ENCODE measurements around the gene LIMCH1.

The LIMCH1 gene

GRCh38 chr4:41611124-41611838 is 73.3 kb downstream of the LIMCH1 start:
- TF ChIP-seq POLR2AphosphoS5 (IDR thresholded peaks at IDR 0.05; ENCODE audit: low read depth, low read length): no peak
- TF ChIP-seq REST (IDR thresholded peaks at IDR 0.05; ENCODE audit: insufficient read depth in 1 of 2, low read depth in 2 of 2, low read length in 2 of 2): no peak
- no peak for TF ChIP-seq TAF1 (IDR thresholded peaks at IDR 0.05; ENCODE audit: borderline replicate concordance, insufficient read depth, low read length)
- TF ChIP-seq SIN3A (IDR thresholded peaks at IDR 0.05; ENCODE audit: borderline replicate concordance, insufficient read depth, low read length): no peak
- no peak for TF ChIP-seq FOXP2 (optimal IDR thresholded peaks at IDR 0.05; ENCODE audit: borderline replicate concordance, extremely low read depth, extremely low read length, insufficient read depth)

DNA sequence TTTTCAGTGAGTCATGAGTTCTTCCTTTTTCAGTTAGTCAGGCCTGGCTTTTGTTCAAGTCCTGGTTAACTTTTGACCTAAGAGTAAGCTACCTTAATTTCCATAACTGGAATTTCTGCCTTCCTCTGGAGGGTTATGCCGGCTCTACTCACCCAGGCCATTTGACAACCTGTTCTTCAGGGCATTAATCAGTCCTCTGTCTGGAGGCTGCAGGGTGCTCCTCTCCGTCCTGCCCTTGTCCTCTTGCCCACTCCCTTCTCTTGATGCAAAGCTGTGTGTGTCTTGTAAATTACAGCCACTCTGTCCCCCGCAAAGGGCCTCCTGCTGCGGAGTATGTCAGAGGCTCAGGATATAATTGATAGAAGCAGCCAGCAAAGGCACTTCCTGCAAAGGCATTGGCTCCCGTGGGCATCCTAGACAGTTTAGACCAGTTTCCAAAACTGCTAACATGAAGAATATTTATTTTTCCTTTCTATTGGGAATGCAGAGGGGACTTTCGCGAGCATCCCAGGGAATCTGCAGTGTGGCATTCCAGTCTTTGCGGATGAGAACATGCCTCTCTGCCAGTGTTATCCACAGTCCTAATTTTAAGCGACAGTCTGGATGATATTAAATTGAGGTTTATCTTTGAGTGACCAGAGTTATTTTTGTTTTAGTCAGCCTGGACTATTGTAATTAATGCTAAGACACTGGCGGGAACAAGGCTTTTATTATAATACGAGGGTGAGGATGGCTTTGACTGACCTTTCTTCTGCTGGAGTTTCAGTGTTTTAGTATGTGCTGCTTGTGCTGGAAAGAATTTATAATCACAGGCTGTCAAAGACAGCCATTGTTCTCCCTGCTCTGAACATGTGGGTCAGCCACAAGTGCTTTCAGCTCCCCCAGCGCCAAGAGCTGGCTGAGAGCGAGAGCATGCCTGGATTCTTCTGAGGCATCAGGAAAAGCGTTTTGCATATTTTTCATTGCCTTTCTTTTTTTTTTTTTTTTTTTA is 74.2 kb downstream of the LIMCH1 start:
- TF ChIP-seq REST (IDR thresholded peaks at IDR 0.05; ENCODE audit: insufficient read depth in 1 of 2, low read depth in 2 of 2, low read length in 2 of 2) (0 out of 4 replicates have a peak, but pooled peaks of 1 of the 2 experiments have one; percentile 22), SIN3A (IDR thresholded peaks at IDR 0.05; ENCODE audit: borderline replicate concordance, insufficient read depth, low read length) (no peak)

DNA sequence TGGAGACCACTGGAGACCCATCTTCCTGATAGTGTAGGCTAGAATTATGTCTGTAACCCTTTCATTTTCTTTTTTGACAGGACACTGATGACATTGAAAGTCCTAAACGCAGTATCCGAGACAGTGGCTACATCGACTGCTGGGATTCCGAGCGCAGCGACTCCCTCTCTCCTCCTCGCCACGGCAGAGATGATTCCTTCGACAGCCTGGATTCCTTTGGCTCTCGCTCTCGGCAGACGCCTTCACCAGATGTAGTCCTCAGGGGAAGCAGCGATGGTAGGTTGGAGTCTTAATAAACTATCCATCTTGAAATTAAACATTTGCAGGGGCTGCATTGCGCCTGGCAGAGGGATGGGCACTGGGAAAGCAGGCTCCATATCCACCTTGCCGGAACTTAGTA is 75.4 kb downstream of the LIMCH1 start:
- TF ChIP-seq FOXP2 (optimal IDR thresholded peaks at IDR 0.05; ENCODE audit: borderline replicate concordance, extremely low read depth, extremely low read length, insufficient read depth) (no peak), POLR2AphosphoS5 (IDR thresholded peaks at IDR 0.05; ENCODE audit: low read depth, low read length) (no peak), REST (IDR thresholded peaks at IDR 0.05; ENCODE audit: insufficient read depth in 1 of 2, low read depth in 2 of 2, low read length in 2 of 2) (no peak), TAF1 (IDR thresholded peaks at IDR 0.05; ENCODE audit: borderline replicate concordance, insufficient read depth, low read length) (no peak), SIN3A (IDR thresholded peaks at IDR 0.05; ENCODE audit: borderline replicate concordance, insufficient read depth, low read length) (no peak)

GRCh38 chr4:41613821-41614220 is 75.9 kb downstream of the LIMCH1 start:
- TF ChIP-seq FOXP2 (optimal IDR thresholded peaks at IDR 0.05; ENCODE audit: borderline replicate concordance, extremely low read depth, extremely low read length, insufficient read depth) (no peak), TAF1 (IDR thresholded peaks at IDR 0.05; ENCODE audit: borderline replicate concordance, insufficient read depth, low read length) (no peak), SIN3A (IDR thresholded peaks at IDR 0.05; ENCODE audit: borderline replicate concordance, insufficient read depth, low read length) (no peak), POLR2AphosphoS5 (IDR thresholded peaks at IDR 0.05; ENCODE audit: low read depth, low read length) (no peak), REST (IDR thresholded peaks at IDR 0.05; ENCODE audit: insufficient read depth in 1 of 2, low read depth in 2 of 2, low read length in 2 of 2) (no peak)

Measured in PFSK-1 (cell line).